ENCODE data around the gene ARPP19.
A peak's percentile ranks its signal among the peaks of the same experiment; 100 is the strongest.

Gene ARPP19

GRCh38 chr15:52529341-52529924 lies 39.4 kb downstream of the ARPP19 start:
- peak overlapping the region; percentile 55 for H3K4me3 ChIP-seq (ENCODE audit: low read depth, low read length)
- DNase-seq (ENCODE audit: low read depth) = peak; percentile 37
- no peak for TF ChIP-seq CTCF (IDR thresholded peaks at IDR 0.05; ENCODE audit: insufficient read depth, low read depth, low read length, missing control alignments)

- peak; percentile 91 for DNase-seq (ENCODE audit: low read depth)
- peak within 1 kb of the TSS; percentile 81 for H3K4me3 ChIP-seq (ENCODE audit: low read depth, low read length)
- peak; percentile 4 for TF ChIP-seq CTCF (IDR thresholded peaks at IDR 0.05; ENCODE audit: insufficient read depth, low read depth, low read length, missing control alignments)
Observed at GRCh38 chr15:52528564-52529340, 40.1 kb downstream of the ARPP19 start, which contains the start of gene MYO5A. MYO5A (minus strand) TSS chr15:52528880; CDS start chr15:52528806, 74 bp downstream.

GRCh38 chr15:52527911-52528563 lies 40.8 kb downstream of the ARPP19 start:
- peak; percentile 45 for DNase-seq (ENCODE audit: low read depth)
- TF ChIP-seq CTCF (IDR thresholded peaks at IDR 0.05; ENCODE audit: insufficient read depth, low read depth, low read length, missing control alignments) = no peak
- peak overlapping the region; percentile 81 for H3K4me3 ChIP-seq (ENCODE audit: low read depth, low read length)

- peak overlapping the region; percentile 81 for H3K4me3 ChIP-seq (ENCODE audit: low read depth, low read length)
- TF ChIP-seq CTCF (IDR thresholded peaks at IDR 0.05; ENCODE audit: insufficient read depth, low read depth, low read length, missing control alignments) = no peak
- no peak for DNase-seq (ENCODE audit: low read depth)
Observed at GRCh38 chr15:52527196-52527910, 41.5 kb downstream of the ARPP19 start.

GRCh38 chr15:52524223-52525136 lies 44.4 kb downstream of the ARPP19 start:
- no peak for TF ChIP-seq CTCF (IDR thresholded peaks at IDR 0.05; ENCODE audit: insufficient read depth, low read depth, low read length, missing control alignments)
- H3K4me3 ChIP-seq (ENCODE audit: low read depth, low read length) = no peak overlapping the region
- no peak for DNase-seq (ENCODE audit: low read depth)

- DNase-seq (ENCODE audit: low read depth) = no peak
- TF ChIP-seq CTCF (IDR thresholded peaks at IDR 0.05; ENCODE audit: insufficient read depth, low read depth, low read length, missing control alignments) = no peak
- no peak overlapping the region for H3K4me3 ChIP-seq (ENCODE audit: low read depth, low read length)
Observed at GRCh38 chr15:52523647-52524046, 45.2 kb downstream of the ARPP19 start.

Measured in GM12865 (cell line).